HepG2 (cell line): Measurements from ENCODE around the gene RUSC1. TPM values are rescaled to one million over a fixed set of nuclear protein-coding genes. Genes with fewer than 3 reads are reported as not detected.
A peak's percentile ranks its signal among the peaks of the same experiment; 100 is the strongest.

ENCODE experiments used
- ATAC-seq: fragments of 200-7000 bp; cut with Tn5 transposase; 3 replicates; pipeline ENCODE4 v1.9.1; 2020; ENCODE audit warnings: mild to moderate bottlenecking, moderate library complexity
- BruUV-seq: library from RNA; stranded (reverse); fragments of 400-500 nt; replicated peaks from 2 replicates; lab custom pipeline; 2021; lab: Mats Ljungman, UMichigan
- CTCF ChIA-PET: fragments of 300-600 bp; formaldehyde crosslinking; extraction: SDS; loops from one replicate; lab custom pipeline; 2021; ENCODE audit warnings: low total read pairs, inconsistent platforms, low intra/inter-chr PET ratio; lab: Yijun Ruan, JAX
- POLR2A ChIA-PET: fragments of 350-600 bp; sonication (Branson Sonifier 250); formaldehyde crosslinking; loops from one replicate; lab custom pipeline; 2020; ENCODE audit warnings: antibody characterized with exemption, inconsistent platforms; lab: Yijun Ruan, JAX
- DNase-seq: peaks from one replicate; pipeline ENCODE4 v3.0.0-alpha.2; 2015; ENCODE audit warnings: low spot score
- FAIRE-seq: peaks from 3 replicates; lab custom pipeline; 2011; peaks lifted over from hg19 to GRCh38; lab: Jason Lieb, UNC
- H2AFZ ChIP-seq: one replicate; pipeline ENCODE4 v1.6.1; 2011; ENCODE audit warnings: low read length, inconsistent platforms
- H3K27ac ChIP-seq: fragments of 300-600 bp; 3 replicates; pipeline ENCODE4 v1.8.0; 2011; ENCODE audit warnings: mixed run types, mild to moderate bottlenecking, mixed read lengths, low read length, inconsistent platforms; ENCODE audit not compliant: insufficient read depth; ENCODE audit errors: extremely low read length
- H3K27me3 ChIP-seq, 2 experiments: fragments of 200-600 bp in 1 of 2; 2 replicates in 1 of 2; 3 replicates in 1 of 2; pipeline versions ENCODE4 v1.6.0 to v1.8.0; 2011; ENCODE audit warnings: low read length in 2 of 2, mild to moderate bottlenecking in 2 of 2, moderate library complexity in 2 of 2, inconsistent platforms in 1 of 2; ENCODE audit not compliant: insufficient read depth in 2 of 2, control insufficient read depth in 1 of 2
- H3K36me3 ChIP-seq, 2 experiments: fragments of 200-600 bp in 1 of 2; replicated peaks in 1 of 2; 2 replicates in 1 of 2; 3 replicates in 1 of 2; pipeline versions ENCODE4 v1.5.1 to v1.8.0; 2011; ENCODE audit warnings: low read length in 2 of 2, inconsistent platforms in 1 of 2; ENCODE audit not compliant: insufficient read depth in 2 of 2, control insufficient read depth in 1 of 2
- H3K4me1 ChIP-seq: 2 replicates; pipeline ENCODE4 v1.5.1; 2012; ENCODE audit warnings: low read length, inconsistent platforms; ENCODE audit not compliant: insufficient read depth
- H3K4me2 ChIP-seq: 2 replicates; pipeline ENCODE4 v1.6.0; 2011; ENCODE audit warnings: low read depth, low read length, inconsistent platforms
- H3K4me3 ChIP-seq, 3 experiments: fragments of 200-600 bp in 1 of 3; sonication (generic), shearing (Covaris generic) in 1 of 3; replicated peaks in 1 of 3; 2 replicates each; pipeline ENCODE4 v1.5.1; 2011 to 2016; ENCODE audit warnings: low read length in 3 of 3, inconsistent platforms in 2 of 3, low read depth in 2 of 3, mild to moderate bottlenecking in 2 of 3, control low read depth in 1 of 3, mixed read lengths in 1 of 3; ENCODE audit not compliant: insufficient read depth in 1 of 3
- H3K79me2 ChIP-seq: one replicate; pipeline ENCODE4 v1.6.1; 2011; ENCODE audit warnings: low read length, inconsistent platforms; ENCODE audit not compliant: insufficient read depth
- H3K9ac ChIP-seq: 2 replicates; pipeline ENCODE4 v1.6.0; 2011; ENCODE audit warnings: mild to moderate bottlenecking, low read depth, low read length, inconsistent platforms; ENCODE audit not compliant: insufficient read depth
- H3K9me3 ChIP-seq: 2 replicates; pipeline ENCODE4 v1.5.1; 2012; ENCODE audit warnings: mild to moderate bottlenecking, low read length
- H4K20me1 ChIP-seq: 2 replicates; pipeline ENCODE4 v1.6.0; 2011; ENCODE audit warnings: inconsistent platforms, mild to moderate bottlenecking, low read length, moderate library complexity; ENCODE audit not compliant: insufficient read depth
- ATF7 ChIP-seq, 2 experiments: fragments of 450-650 bp in 1 of 2; sonication (generic) in 1 of 2; formaldehyde crosslinking in 1 of 2; IDR thresholded peaks; 2 replicates each; pipeline versions ENCODE4 v1.4.0 to v1.6.1; 2016 to 2020; ENCODE audit warnings: antibody characterized with exemption in 1 of 2, mild to moderate bottlenecking in 1 of 2, missing genetic modification reagents in 1 of 2
- CREB1 ChIP-seq, 2 experiments: fragments of 450-650 bp in 1 of 2; IDR thresholded peaks; 2 replicates each; pipeline ENCODE4 v1.6.1; 2016 to 2017; ENCODE audit warnings: control low read depth in 1 of 2, mild to moderate bottlenecking in 1 of 2, missing compliant biosample characterization in 1 of 2, missing genetic modification characterization in 1 of 2
- FOSL2 ChIP-seq: sonication (generic); formaldehyde crosslinking; IDR thresholded peaks from 2 replicates; pipeline ENCODE4 v1.4.0; 2020; ENCODE audit warnings: missing genetic modification reagents
- KDM5B ChIP-seq: sonication (generic); formaldehyde crosslinking; IDR thresholded peaks from 2 replicates; pipeline ENCODE4 v1.4.0; 2020; ENCODE audit warnings: missing genetic modification reagents, mild to moderate bottlenecking, borderline replicate concordance
- TEAD3 ChIP-seq: optimal IDR thresholded peaks from 2 replicates; pipeline ENCODE3; 2016; ENCODE audit warnings: borderline replicate concordance
- ZFP82 ChIP-seq: sonication (generic); formaldehyde crosslinking; IDR thresholded peaks from 2 replicates; pipeline ENCODE4 v1.5.1; 2020; ENCODE audit warnings: mild to moderate bottlenecking, missing genetic modification reagents, borderline replicate concordance
- WGBS: methylation state at CpG from one replicate; pipeline ENCODE4 v1.1.6; 2017; ENCODE audit warnings: low lambda C conversion rate; 5-methylcytosine and 5-hydroxymethylcytosine counted together
- in situ Hi-C: cut with HindIII; loops from 2 replicates; pipeline ENCODE4 v1.10.0; 2017; ENCODE audit warnings: low pct_unique_long_range_greater_than_20kb; ENCODE audit not compliant: extremely low pct_ligation_motif_present
- intact Hi-C: fragments of 100-400 bp; cut with micrococcal nuclease; formaldehyde crosslinking; loops from one replicate; pipeline ENCODE4 v1.10.0; 2022; ENCODE audit not compliant: unreplicated experiment
- polyA plus RNA-seq, 8 experiments: library from polyadenylated mRNA; depleted of rRNA in 3 of 8; stranded (reverse) in 7 of 8; unstranded in 1 of 8; fragments of >200 nt; fragmentation: Illumina TruSeq in 4 of 8; extraction: Trizol in 4 of 8; gene quantifications; 2 replicates each; pipeline versions ENCODE4 v1.2.1 to v1.2.3, GENCODE V29; 2011 to 2016; ENCODE audit warnings: low read depth in 4 of 8, missing spikeins in 1 of 8, mixed read lengths in 1 of 8; ENCODE audit not compliant: insufficient read depth in 1 of 8
- total RNA-seq, 5 experiments: library from RNA; depleted of rRNA; stranded (reverse); fragments of >200 nt; fragmentation: Illumina TruSeq; extraction: Trizol; gene quantifications; 2 replicates each; pipeline ENCODE4 v1.2.3, GENCODE V29; 2016; ENCODE audit warnings: low read depth in 1 of 5
- TF ChIP-seq, protein P1 (sequence below): IDR thresholded peaks from 2 replicates; pipeline ENCODE4 v1.6.1; 2016; ENCODE audit warnings: missing genetic modification reagents, missing compliant biosample characterization

RUSC1 gene
- total and polyA plus RNA-seq, 2 of the 13 experiments (the other 11 are each of a cell fraction or from before 2014, with no cell fraction given): 18.7 to 20.4 TPM

DNA sequence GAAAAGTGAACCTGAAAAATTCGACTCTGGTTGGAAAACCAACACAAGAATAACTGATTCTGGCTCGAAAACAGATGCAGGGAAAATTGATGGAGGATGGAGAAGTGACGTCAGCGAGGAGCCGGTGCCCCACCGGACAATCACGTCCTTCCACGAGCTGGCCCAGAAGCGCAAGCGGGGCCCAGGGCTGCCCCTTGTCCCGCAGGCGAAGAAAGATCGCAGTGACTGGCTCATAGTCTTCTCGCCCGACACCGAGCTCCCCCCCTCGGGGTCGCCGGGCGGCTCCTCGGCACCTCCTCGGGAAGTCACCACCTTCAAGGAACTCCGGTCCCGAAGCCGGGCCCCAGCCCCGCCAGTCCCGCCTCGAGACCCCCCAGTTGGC lies 1.9 kb downstream of the RUSC1 start:
- H3K27ac ChIP-seq: peak overlapping the region; percentile 37
- peak overlapping the region; percentile 80 to 94 (median 81); a peak in 5 of 6 replicates for H3K4me3 ChIP-seq
- peaks cover 5% of the 10 kb centered on the region for H3K79me2 ChIP-seq
- no peak overlapping the region for H2AFZ ChIP-seq
- H3K36me3 ChIP-seq: peaks cover 8 to 31% of the 10 kb centered on the region in 2 experiments; a peak in 4 of 5 replicates
- TSS peak; percentile 37 for BruUV-seq
- ChIA-PET CTCF (interaction anchor here (1.1 to 4.5 kb wide), 4 partner anchors 42 to 71 kb away, joined by 3 to 71 read pairs (median 12); partner anchors contain the start of gene HCN3), POLR2A (interaction anchor here (1.0 to 4.3 kb wide), 5 partner anchors 15 to 71 kb away, joined by 3 to 38 read pairs (median 12); partner anchors contain the start of genes CLK2, FDPS, PKLR and SCAMP3)
- H3K27me3 ChIP-seq: no peaks in the 10 kb centered on the region; a peak in 1 of 5 replicates
- no peaks in the 10 kb centered on the region; the same call in none of the 2 replicates for H4K20me1 ChIP-seq
- peak overlapping the region; percentile 80 for H3K4me2 ChIP-seq
- in situ Hi-C loops: no loop called here
- intact Hi-C loops: loop anchor here (5.0 kb wide), 3 partner anchors 45 to 270 kb away; partner anchors contain the start of genes HCN3, MTX1 and THBS3
- H3K9ac ChIP-seq: peak overlapping the region; percentile 46; the same call in 1 of the 2 replicates
- ATAC-seq (no peak), FAIRE-seq (no peak), DNase-seq (no peak)
- H3K4me1 ChIP-seq: peaks cover 35% of the 10 kb centered on the region
- TF ChIP-seq CREB1 (IDR thresholded peaks at IDR 0.05) (peak; percentile 89), CREB1 (CRISPR knock-in tag; IDR thresholded peaks at IDR 0.05) (no peak), FOSL2 (CRISPR knock-in tag) (no peak), ZFP82 (peak; percentile 72; the same call in 1 of the 2 replicates), ATF7 (IDR thresholded peaks at IDR 0.05) (peak; percentile 76), ATF7 (CRISPR knock-in tag; IDR thresholded peaks at IDR 0.05) (no peak), TEAD3 (CRISPR knock-in tag) (no peak), KDM5B (CRISPR knock-in tag) (peak; percentile 8; the same call in 1 of the 2 replicates)
- TF ChIP-seq, protein P1, sequence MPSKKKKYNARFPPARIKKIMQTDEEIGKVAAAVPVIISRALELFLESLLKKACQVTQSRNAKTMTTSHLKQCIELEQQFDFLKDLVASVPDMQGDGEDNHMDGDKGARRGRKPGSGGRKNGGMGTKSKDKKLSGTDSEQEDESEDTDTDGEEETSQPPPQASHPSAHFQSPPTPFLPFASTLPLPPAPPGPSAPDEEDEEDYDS (CRISPR knock-in tag): no peak
- TF ChIP-seq, all 625 proteins: peak for 4
- no peaks in the 10 kb centered on the region for H3K9me3 ChIP-seq
- 5% methylated on average over 14 of the region's 28 CpGs for WGBS
